ENCODE measurements around the gene UNC13A.
A peak's percentile ranks its signal among the peaks of the same experiment; 100 is the strongest.
"Not testable (repeated sequence)": the region's sequence is repeated elsewhere in the genome, so short reads cannot be mapped to it uniquely, and the experiment has no call there.

UNC13A gene

DNA sequence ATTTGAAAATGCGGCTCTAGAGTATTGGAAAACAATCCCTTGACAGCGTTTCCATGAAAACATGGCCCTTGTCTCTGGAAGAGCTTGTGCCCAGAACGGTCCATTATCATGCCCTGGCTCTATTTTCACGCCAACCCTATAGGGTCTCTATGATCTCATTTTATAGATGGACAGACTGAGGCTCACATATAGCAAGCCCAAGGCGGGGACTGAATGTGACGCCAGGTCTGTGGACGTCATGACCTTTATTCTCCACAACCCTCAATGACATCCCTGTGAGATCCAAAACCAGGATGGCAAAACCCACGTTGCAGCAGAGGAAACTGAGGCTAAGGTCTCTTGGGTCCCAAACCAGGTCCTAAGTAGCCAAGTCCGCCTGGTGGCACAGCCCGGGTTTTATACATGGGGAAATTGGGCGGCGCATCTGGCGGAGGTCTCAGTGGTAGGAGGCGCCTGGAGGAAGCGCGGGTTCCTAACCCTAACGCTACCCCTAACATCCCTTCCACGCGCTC, 133.1 kb downstream of the UNC13A start:
- peak overlapping the region in 18 of 21 experiments; percentile 14 to 94 (median 89) for H3K27ac ChIP-seq
- H3K4me3 ChIP-seq = peak overlapping the region; percentile 68 to 96 (median 82)

GRCh38 chr19:17553256-17553655, 134.9 kb downstream of the UNC13A start:
- H3K4me3 ChIP-seq = no peak overlapping the region
- H3K27ac ChIP-seq = peak overlapping the region in 15 of 21 experiments; percentile 4 to 76 (median 37)

- peak overlapping the region in 9 of 21 experiments; percentile 11 to 76 (median 63) for H3K27ac ChIP-seq
- not testable (repeated sequence) for H3K4me3 ChIP-seq
Measured at GRCh38 chr19:17552735-17553134, 135.4 kb downstream of the UNC13A start.
